ENCODE results near the gene ALS2CL. TPM values are rescaled to one million over a fixed set of nuclear protein-coding genes. Genes with fewer than 3 reads are reported as not detected.

The ALS2CL gene
- total RNA-seq, 1 experiment from 2014 or later = 0.24 TPM

DNA sequence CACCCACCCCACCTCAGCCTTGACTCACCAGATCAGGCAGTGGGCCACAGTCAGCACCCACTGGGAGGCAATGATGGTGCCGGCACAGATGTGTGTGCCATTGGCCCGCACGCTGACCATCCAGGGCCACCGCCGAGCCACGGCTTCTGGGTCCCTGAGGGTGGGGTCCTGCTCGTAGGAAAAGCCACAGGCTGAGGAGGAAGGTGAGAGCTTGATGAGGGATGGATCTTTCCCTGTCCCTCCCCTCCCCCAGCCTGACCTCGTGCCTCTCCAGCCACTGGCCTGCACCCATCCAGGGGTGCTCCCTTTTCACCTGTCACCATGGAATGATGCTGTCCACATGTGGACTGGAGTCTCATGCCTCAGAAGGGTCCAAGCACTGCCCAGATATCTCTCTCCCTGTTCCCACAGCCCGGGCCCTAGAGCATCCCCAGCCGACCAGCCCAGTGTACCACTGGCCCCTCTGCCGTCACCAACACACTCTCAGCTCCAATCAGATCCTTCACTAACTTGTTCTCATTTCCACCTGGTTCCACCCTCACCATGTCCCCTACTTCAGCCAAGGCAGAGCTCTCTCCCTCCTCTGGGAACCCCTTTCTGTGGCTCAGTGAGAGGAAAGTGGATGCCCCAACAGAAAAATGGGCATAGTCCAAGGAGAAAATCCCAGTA lies 22.2 kb upstream of the ALS2CL start:
- no peak for DNase-seq (ENCODE audit: low spot score)
- intact Hi-C loops (cut with micrococcal nuclease; ENCODE audit: unreplicated experiment) = no loop called here
- POLR2A ChIA-PET (ENCODE audit: low non-redundant PET) = interaction anchor here (0.5 kb wide), 1 partner anchor 159 kb away, joined by 7 read pairs; no protein-coding TSS in a partner anchor
- H3K4me3 ChIP-seq (ENCODE audit: low read depth, low read length, poor library complexity, severe bottlenecking) = no peak overlapping the region
- BruUV-seq (replicated peaks) = no TSS peak
- no peaks in the 10 kb centered on the region for H3K4me1 ChIP-seq (ENCODE audit: insufficient read depth, low read length, poor library complexity, severe bottlenecking)
- TF ChIP-seq, protein P1, sequence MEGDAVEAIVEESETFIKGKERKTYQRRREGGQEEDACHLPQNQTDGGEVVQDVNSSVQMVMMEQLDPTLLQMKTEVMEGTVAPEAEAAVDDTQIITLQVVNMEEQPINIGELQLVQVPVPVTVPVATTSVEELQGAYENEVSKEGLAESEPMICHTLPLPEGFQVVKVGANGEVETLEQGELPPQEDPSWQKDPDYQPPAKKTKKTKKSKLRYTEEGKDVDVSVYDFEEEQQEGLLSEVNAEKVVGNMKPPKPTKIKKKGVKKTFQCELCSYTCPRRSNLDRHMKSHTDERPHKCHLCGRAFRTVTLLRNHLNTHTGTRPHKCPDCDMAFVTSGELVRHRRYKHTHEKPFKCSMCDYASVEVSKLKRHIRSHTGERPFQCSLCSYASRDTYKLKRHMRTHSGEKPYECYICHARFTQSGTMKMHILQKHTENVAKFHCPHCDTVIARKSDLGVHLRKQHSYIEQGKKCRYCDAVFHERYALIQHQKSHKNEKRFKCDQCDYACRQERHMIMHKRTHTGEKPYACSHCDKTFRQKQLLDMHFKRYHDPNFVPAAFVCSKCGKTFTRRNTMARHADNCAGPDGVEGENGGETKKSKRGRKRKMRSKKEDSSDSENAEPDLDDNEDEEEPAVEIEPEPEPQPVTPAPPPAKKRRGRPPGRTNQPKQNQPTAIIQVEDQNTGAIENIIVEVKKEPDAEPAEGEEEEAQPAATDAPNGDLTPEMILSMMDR (conservative IDR thresholded peaks at IDR 0.05; ENCODE audit: low read depth, low read length) = no peak
- TF ChIP-seq EZH2 (IDR thresholded peaks at IDR 0.05; ENCODE audit: borderline replicate concordance, low read depth, low read length, poor library complexity, severe bottlenecking) = no peak
- no peaks in the 10 kb centered on the region for H3K36me3 ChIP-seq (ENCODE audit: insufficient read depth, low read length, poor library complexity, severe bottlenecking)
- H3K27ac ChIP-seq (ENCODE audit: low read depth, low read length, poor library complexity, severe bottlenecking) = no peak overlapping the region
- no peaks in the 10 kb centered on the region for H3K9me3 ChIP-seq (ENCODE audit: low read depth, low read length, poor library complexity, severe bottlenecking)
- no peaks in the 10 kb centered on the region for H3K27me3 ChIP-seq (replicated peaks; ENCODE audit: insufficient read depth, low read depth, low read length, poor library complexity)
- CTCF ChIA-PET = no interaction called here

DNA sequence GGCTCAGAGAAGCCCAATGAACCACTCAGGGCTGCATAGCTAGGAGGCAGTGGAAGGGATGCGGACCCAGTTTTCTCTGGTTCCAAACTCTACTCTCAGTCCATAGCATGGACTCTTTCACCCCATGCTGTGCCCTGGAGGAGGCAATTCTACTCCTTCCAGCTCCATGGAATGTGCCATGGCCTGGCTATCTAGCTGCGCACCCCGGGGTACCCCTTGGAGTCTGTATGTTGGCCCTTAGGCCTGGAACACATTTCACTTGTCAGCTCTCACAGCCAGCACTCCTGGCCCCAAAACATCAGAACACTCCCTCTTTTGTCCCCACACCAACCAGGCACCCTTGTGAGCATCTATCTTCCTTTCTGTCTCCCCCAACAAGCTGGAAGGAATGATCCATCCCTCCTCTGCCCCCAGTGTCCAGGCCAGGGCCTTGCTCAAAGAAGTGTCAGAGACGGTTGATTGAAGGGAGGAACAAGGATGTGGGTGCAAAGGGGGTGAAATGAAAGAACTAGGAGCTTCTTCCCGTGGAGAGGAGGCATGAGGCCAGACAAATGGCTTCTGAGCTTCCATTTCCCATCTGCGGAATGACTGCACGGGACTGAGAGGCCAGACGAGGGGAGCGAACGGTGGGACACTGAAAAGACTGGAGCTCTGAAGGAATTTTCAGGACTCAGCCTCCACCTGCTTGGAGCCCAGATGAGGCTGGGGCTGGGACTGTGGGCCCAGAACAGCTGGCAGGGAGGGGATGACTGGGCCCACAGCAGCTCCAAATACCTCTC lies 21.4 kb upstream of the ALS2CL start:
- H3K9me3 ChIP-seq (ENCODE audit: low read depth, low read length, poor library complexity, severe bottlenecking) = no peaks in the 10 kb centered on the region
- H3K4me3 ChIP-seq (ENCODE audit: low read depth, low read length, poor library complexity, severe bottlenecking) = no peak overlapping the region
- no peaks in the 10 kb centered on the region for H3K36me3 ChIP-seq (ENCODE audit: insufficient read depth, low read length, poor library complexity, severe bottlenecking)
- no peak for DNase-seq (ENCODE audit: low spot score)
- H3K4me1 ChIP-seq (ENCODE audit: insufficient read depth, low read length, poor library complexity, severe bottlenecking) = no peaks in the 10 kb centered on the region
- ChIA-PET POLR2A (ENCODE audit: low non-redundant PET) (interaction anchor here (0.5 kb wide), 1 partner anchor 160 kb away, joined by 7 read pairs; no protein-coding TSS in a partner anchor), CTCF (no interaction called here)
- TF ChIP-seq, protein P1 (conservative IDR thresholded peaks at IDR 0.05; ENCODE audit: low read depth, low read length) = no peak
- no peak for TF ChIP-seq EZH2 (IDR thresholded peaks at IDR 0.05; ENCODE audit: borderline replicate concordance, low read depth, low read length, poor library complexity, severe bottlenecking)
- BruUV-seq (replicated peaks) = no TSS peak
- intact Hi-C loops (cut with micrococcal nuclease; ENCODE audit: unreplicated experiment) = no loop called here
- no peak overlapping the region for H3K27ac ChIP-seq (ENCODE audit: low read depth, low read length, poor library complexity, severe bottlenecking)
- no peaks in the 10 kb centered on the region for H3K27me3 ChIP-seq (replicated peaks; ENCODE audit: insufficient read depth, low read depth, low read length, poor library complexity)

DNA sequence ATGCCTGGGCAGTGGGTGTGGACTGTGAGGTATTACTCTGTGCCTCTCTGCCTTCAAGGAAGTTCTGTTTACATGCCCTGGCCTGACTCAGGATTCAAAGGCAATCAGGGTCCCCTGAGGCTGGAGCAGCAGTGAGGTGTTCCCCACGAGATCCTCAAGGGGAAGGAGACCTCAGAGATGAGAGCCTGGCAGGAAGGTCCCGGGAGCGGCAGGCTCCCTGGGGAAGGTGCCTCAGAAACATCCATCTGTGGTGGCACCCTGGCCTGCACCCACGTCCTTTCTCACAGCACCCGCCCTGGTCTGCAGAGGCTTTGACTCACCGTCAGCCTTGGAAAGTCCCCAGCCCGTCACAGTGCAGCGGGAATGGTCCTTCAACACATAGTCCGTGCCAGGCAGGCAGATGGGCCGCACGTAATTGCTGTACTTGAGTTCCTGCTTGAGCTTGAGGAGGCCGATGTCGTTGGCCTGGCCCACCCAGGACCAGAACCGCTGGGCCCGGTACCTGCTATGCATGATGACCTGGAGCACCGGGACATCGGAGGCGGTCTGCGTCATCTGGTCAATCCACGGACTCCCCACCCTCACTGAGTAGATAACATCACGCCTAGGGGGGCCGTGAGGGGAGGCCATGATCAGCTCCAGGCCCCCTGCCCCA lies 20.5 kb upstream of the ALS2CL start:
- H3K36me3 ChIP-seq (ENCODE audit: insufficient read depth, low read length, poor library complexity, severe bottlenecking) = no peaks in the 10 kb centered on the region
- POLR2A ChIA-PET (ENCODE audit: low non-redundant PET) = no interaction called here
- DNase-seq (ENCODE audit: low spot score) = no peak
- no peak overlapping the region for H3K27ac ChIP-seq (ENCODE audit: low read depth, low read length, poor library complexity, severe bottlenecking)
- H3K9me3 ChIP-seq (ENCODE audit: low read depth, low read length, poor library complexity, severe bottlenecking) = no peaks in the 10 kb centered on the region
- BruUV-seq (replicated peaks) = no TSS peak
- no peak overlapping the region for H3K4me3 ChIP-seq (ENCODE audit: low read depth, low read length, poor library complexity, severe bottlenecking)
- H3K4me1 ChIP-seq (ENCODE audit: insufficient read depth, low read length, poor library complexity, severe bottlenecking) = no peaks in the 10 kb centered on the region
- TF ChIP-seq, protein P1 (conservative IDR thresholded peaks at IDR 0.05; ENCODE audit: low read depth, low read length) = no peak
- no peak for TF ChIP-seq EZH2 (IDR thresholded peaks at IDR 0.05; ENCODE audit: borderline replicate concordance, low read depth, low read length, poor library complexity, severe bottlenecking)
- no peaks in the 10 kb centered on the region for H3K27me3 ChIP-seq (replicated peaks; ENCODE audit: insufficient read depth, low read depth, low read length, poor library complexity)
- intact Hi-C loops (cut with micrococcal nuclease; ENCODE audit: unreplicated experiment) = no loop called here
- CTCF ChIA-PET = interaction anchor here (0.5 kb wide), 1 partner anchor 45 kb away, joined by 4 read pairs; no protein-coding TSS in a partner anchor

All from A673 (cell line).